ENCODE data around the gene RPS6KB2. TPM values are rescaled to one million over a fixed set of nuclear protein-coding genes. Genes with fewer than 3 reads are reported as not detected.

RPS6KB2 gene
- total RNA-seq, 1 experiment from 2014 or later: 58.8 TPM

- no peaks in the 10 kb centered on the region for H3K36me3 ChIP-seq (ENCODE audit: insufficient read depth, low read length, poor library complexity, severe bottlenecking)
- TF ChIP-seq CTCF (conservative IDR thresholded peaks at IDR 0.05; ENCODE audit: low read depth, low read length) (no peak), EZH2 (IDR thresholded peaks at IDR 0.05; ENCODE audit: borderline replicate concordance, low read depth, low read length, poor library complexity, severe bottlenecking) (no peak)
- no peak for DNase-seq (ENCODE audit: low spot score)
- ChIA-PET POLR2A (ENCODE audit: low non-redundant PET) (interaction anchor here (0.6 kb wide), 1 partner anchor 1200 kb away, joined by 4 read pairs; no protein-coding TSS in a partner anchor), CTCF (no interaction called here)
- no peak within 1 kb of the TSS for H3K27ac ChIP-seq (ENCODE audit: low read depth, low read length, poor library complexity, severe bottlenecking)
- no peaks in the 10 kb centered on the region for H3K27me3 ChIP-seq (replicated peaks; ENCODE audit: insufficient read depth, low read depth, low read length, poor library complexity)
- BruUV-seq (replicated peaks): no TSS peak
- intact Hi-C loops (cut with micrococcal nuclease; ENCODE audit: unreplicated experiment): no loop called here
- no peaks in the 10 kb centered on the region for H3K4me1 ChIP-seq (ENCODE audit: insufficient read depth, low read length, poor library complexity, severe bottlenecking)
- no peak within 1 kb of the TSS for H3K4me3 ChIP-seq (ENCODE audit: low read depth, low read length, poor library complexity, severe bottlenecking)
- H3K9me3 ChIP-seq (ENCODE audit: low read depth, low read length, poor library complexity, severe bottlenecking): no peaks in the 10 kb centered on the region
These were observed 26.8 kb downstream of the RPS6KB2 start, which contains the start of gene CABP4 for GRCh38 chr11:67455054-67455453. Gene CABP4, plus strand, starts transcription at chr11:67455354. Its CDS starts 70 bp downstream, at chr11:67455424.

GRCh38 chr11:67456068-67456705 lies 27.9 kb downstream of the RPS6KB2 start:
- CTCF ChIA-PET: interaction anchor here (0.6 to 0.9 kb wide), 2 partner anchors 55 to 1006 kb away, joined by 3 to 7 read pairs; partner anchors contain the start of gene PPP1CA
- Histone ChIP-seq H3K36me3 (ENCODE audit: insufficient read depth, low read length, poor library complexity, severe bottlenecking) (no peaks in the 10 kb centered on the region), H3K4me1 (ENCODE audit: insufficient read depth, low read length, poor library complexity, severe bottlenecking) (no peaks in the 10 kb centered on the region), H3K4me3 (ENCODE audit: low read depth, low read length, poor library complexity, severe bottlenecking) (no peak overlapping the region), H3K27ac (ENCODE audit: low read depth, low read length, poor library complexity, severe bottlenecking) (no peak overlapping the region), H3K9me3 (ENCODE audit: low read depth, low read length, poor library complexity, severe bottlenecking) (no peaks in the 10 kb centered on the region), H3K27me3 (replicated peaks; ENCODE audit: insufficient read depth, low read depth, low read length, poor library complexity) (no peaks in the 10 kb centered on the region)
- POLR2A ChIA-PET (ENCODE audit: low non-redundant PET): no interaction called here
- BruUV-seq (replicated peaks): no TSS peak
- no peak for DNase-seq (ENCODE audit: low spot score)
- intact Hi-C loops (cut with micrococcal nuclease; ENCODE audit: unreplicated experiment): no loop called here
- TF ChIP-seq EZH2 (IDR thresholded peaks at IDR 0.05; ENCODE audit: borderline replicate concordance, low read depth, low read length, poor library complexity, severe bottlenecking) (no peak), CTCF (conservative IDR thresholded peaks at IDR 0.05; ENCODE audit: low read depth, low read length) (no peak)

GRCh38 chr11:67457453-67457852 lies 29.2 kb downstream of the RPS6KB2 start:
- BruUV-seq (replicated peaks): no TSS peak
- no peak overlapping the region for H3K27ac ChIP-seq (ENCODE audit: low read depth, low read length, poor library complexity, severe bottlenecking)
- CTCF ChIA-PET: no interaction called here
- no peaks in the 10 kb centered on the region for H3K4me1 ChIP-seq (ENCODE audit: insufficient read depth, low read length, poor library complexity, severe bottlenecking)
- TF ChIP-seq CTCF (conservative IDR thresholded peaks at IDR 0.05; ENCODE audit: low read depth, low read length): no peak
- TF ChIP-seq EZH2 (IDR thresholded peaks at IDR 0.05; ENCODE audit: borderline replicate concordance, low read depth, low read length, poor library complexity, severe bottlenecking): no peak
- H3K36me3 ChIP-seq (ENCODE audit: insufficient read depth, low read length, poor library complexity, severe bottlenecking): no peaks in the 10 kb centered on the region
- H3K27me3 ChIP-seq (replicated peaks; ENCODE audit: insufficient read depth, low read depth, low read length, poor library complexity): no peaks in the 10 kb centered on the region
- no peak for DNase-seq (ENCODE audit: low spot score)
- H3K9me3 ChIP-seq (ENCODE audit: low read depth, low read length, poor library complexity, severe bottlenecking): no peaks in the 10 kb centered on the region
- no peak overlapping the region for H3K4me3 ChIP-seq (ENCODE audit: low read depth, low read length, poor library complexity, severe bottlenecking)
- intact Hi-C loops (cut with micrococcal nuclease; ENCODE audit: unreplicated experiment): no loop called here
- POLR2A ChIA-PET (ENCODE audit: low non-redundant PET): no interaction called here
